AG20443 (cell line): ENCODE measurements around the gene LRRC53.

ENCODE experiments used
- DNase-seq: peaks from one replicate; pipeline ENCODE4 v3.0.0; 2012; ENCODE audit warnings: low spot score, mixed read lengths

LRRC53 gene, protein sequence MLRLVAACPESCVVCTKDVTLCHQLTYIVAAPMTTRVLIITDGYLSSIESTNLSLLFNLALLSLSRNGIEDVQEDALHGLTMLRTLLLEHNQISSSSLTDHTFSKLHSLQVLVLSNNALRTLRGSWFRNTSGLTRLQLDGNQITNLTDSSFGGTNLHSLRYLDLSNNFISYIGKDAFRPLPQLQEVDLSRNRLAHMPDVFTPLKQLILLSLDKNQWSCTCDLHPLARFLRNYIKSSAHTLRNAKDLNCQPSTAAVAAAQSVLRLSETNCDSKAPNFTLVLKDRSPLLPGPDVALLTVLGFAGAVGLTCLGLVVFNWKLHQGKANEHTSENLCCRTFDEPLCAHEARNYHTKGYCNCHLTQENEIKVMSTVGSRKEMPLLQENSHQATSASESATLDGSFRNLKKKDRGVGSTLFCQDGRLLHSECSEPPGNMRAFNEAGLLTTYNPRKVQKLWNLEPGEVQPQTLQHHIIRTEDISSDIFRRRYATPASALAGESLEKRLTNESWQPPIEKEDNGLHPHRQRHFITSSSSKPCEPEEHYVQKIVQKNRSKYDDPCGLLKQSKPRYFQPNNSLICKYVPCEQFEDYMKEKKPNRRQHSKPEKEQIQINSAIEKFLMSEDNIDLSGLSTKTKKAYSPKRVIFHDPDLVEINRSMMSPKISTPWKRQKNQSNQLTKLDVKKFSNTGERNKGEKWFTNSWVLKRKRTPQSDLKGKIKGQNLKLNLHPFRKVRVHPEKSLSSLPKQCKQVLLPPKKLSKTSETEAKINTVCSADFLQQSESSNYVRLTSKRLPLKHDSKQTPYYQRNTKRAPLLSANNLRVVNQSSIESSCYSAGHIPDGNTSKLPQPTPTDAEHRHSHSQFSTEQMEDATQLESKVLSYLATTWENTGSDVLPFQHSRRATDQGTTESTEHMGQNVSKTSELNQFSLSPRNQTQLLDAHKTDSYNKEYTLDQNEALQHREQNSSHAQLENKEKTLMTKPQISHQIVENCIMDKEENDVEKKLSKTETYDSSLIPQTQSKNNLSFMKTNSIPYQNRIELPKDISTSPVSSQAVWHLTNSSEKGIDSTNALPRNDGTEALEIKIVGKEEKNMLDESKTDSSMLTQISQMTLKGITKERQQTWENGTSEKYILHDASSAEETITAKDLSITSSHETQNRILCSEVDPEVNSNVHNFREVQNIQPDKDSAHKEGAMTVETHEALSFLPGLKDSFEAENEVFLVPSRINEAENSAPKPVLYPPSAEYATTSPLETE

DNA sequence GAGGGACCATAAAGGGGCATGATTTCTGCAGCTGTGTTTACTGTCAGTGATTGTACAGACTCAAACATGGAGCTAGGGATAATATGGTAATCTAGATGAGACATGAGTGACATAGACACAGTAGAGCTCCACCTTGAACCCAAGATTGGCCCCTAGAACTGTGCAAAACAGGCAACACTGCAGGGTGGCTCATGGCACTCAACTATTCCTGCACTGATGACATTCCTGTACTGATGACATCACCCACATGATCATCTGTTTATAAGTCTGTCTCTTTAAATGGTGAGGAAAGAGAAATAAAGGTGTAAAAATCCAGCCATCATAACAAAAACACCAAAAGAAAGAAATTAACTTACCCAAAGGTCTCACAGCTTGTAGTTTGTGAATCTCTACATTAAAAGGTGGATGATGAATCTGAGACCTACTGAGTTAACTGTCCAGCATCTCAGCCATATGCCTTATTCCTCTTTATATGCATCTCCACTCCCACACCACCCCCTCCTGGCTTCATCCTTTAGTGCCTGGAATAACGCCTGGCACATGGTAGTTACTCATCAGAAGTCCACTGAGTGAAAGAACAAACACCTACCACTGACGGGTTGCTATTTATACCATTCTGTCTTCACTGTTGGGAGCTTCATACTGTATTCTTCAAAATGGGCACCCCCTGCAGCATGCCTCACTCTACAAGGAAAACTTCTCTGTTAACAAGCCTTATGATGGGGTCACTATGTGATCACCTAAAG lies at the start of gene LRRC53:
LRRC53 (minus strand) TSS at position 442 of the 746 bp plus-strand sequence. CDS start 29,262 bp downstream, outside the sequence.
- DNase-seq: no peak

- no peak for DNase-seq
Observed at GRCh38 chr1:74549932-74550331, 37.5 kb upstream of the LRRC53 start.

DNA sequence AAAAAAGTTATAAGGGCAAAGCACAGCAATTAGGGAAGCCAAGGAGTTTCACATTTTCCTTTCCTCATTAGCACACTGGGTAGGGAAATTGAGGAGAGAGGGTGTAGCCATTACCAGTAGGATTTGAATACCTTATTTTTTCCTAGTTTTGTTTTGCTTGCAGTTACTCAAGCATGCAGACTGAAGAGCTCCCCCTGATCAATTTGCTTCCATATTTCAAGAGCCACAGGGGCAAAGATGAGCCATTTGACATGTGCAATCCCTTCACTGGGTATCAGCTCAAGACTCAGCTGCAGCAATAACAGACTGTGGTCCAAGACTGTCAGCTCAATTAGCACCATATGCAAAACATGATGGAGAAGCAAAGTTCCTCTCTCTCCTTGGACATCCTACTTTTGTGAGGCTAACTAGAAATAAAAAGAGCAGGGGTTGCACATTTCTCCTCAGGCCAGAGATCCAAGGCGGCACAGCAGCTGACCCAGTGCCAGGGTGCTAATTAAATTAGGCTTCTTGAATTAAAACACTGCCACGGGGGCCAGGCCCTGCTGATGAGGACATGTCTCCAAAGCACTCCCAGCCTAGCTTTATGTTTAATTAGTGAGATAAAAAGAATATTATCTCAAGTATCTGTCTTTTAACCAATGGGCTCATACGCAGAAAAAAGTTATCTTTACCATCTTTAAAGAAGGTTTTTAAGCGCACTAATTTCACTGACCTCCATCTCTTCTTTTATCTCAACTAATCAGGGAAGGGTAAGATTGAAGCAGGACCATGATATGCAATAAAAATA lies 36.7 kb upstream of the LRRC53 start:
- DNase-seq: no peak

DNA sequence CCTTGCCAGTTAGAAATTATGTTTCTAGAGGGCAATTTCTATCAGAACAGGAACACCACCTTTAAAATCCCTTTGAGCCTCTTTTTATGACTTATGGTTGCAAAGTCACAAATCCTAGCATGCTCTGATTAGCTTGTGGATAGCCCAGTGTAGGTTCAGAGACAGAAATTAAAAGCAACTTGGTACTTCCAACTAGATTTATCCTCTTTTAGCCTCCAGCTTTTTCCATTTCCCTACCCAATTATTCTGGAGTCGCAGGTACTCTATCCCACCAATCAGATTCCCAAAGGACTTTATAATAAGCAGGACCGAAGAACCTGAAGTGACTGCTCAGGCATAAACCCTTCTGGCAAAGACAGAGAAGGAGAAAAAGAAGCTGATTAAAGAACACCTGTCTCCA lies 33.4 kb upstream of the LRRC53 start:
- DNase-seq: no peak

GRCh38 chr1:74534241-74534640 lies 21.8 kb upstream of the LRRC53 start:
- DNase-seq: peak; percentile 74

DNA sequence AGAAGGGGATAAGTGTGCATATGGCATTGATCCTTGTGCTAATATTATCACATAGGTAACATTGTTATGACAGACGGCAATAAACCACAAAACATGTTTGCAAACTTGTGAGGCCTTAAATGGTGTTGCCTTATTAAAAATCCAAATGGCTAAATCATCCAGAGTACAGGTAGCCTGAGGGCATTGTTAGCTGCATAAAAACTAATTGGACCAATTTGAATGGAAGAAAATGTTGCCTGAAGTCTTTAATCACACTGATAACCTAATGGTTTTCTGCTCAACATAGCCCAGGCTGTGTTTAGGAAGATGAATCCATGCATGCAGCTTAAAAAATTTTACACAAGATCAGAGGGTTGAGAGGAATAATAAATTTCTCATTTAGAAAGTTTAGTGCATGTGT lies 19.4 kb upstream of the LRRC53 start:
- DNase-seq: no peak

DNA sequence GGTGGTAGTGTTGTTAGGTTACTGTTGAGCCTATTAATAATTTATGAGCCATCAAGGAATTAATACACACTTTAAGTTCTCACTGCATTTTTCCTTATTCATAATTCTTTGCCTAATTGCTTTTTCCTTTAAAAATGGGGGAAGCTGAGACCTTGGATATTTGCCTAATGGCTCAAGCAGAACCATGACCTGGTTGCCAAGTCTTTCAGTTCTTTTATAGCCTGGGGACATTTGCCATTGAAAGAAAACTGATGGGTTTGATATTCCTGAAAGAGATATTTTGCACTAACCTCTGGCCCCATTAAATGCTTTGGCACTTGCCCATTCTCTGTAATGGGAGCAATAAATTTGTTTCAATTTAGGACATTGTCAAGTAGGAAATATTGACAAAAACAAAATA lies 18.5 kb upstream of the LRRC53 start:
- DNase-seq: no peak

DNA sequence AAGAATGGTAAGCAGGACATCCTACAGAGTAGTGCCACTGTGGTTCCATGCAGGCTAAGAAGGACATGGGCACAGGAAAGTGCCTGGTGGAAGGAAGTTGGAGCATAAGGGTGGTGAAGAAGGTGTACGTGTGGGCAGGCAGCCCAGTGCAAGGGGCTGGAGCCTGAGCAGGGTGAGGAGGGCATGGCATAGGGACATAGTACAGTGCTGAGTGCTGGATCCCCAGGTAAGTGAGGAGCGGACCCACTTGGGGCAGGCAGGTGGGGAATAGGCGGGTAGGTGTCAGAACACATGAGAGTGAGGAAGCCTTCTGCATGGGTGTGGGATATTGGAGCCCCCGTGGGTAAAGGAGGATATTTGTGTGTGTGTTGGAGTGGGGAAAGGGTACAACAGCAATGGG lies 15.7 kb upstream of the LRRC53 start:
- no peak for DNase-seq

DNA sequence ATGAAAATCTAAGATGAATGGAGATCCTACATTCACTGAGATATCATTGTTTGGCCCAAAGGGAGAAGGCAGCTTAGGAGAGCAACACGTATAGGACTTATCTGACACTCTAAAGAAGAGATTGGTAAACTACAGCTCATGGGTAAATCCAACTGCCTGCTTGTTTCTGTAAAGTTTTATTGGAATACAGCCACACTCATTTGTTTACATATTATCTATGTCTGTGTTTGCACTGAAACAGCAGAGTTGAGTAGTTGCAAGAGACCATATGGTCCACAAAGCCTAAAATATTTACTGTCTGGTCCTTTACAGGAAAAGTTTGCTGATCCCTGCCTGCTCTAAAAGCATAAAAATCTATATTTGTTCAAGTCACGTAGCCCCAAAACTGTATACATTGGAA lies 14.3 kb upstream of the LRRC53 start:
- DNase-seq: no peak

DNA sequence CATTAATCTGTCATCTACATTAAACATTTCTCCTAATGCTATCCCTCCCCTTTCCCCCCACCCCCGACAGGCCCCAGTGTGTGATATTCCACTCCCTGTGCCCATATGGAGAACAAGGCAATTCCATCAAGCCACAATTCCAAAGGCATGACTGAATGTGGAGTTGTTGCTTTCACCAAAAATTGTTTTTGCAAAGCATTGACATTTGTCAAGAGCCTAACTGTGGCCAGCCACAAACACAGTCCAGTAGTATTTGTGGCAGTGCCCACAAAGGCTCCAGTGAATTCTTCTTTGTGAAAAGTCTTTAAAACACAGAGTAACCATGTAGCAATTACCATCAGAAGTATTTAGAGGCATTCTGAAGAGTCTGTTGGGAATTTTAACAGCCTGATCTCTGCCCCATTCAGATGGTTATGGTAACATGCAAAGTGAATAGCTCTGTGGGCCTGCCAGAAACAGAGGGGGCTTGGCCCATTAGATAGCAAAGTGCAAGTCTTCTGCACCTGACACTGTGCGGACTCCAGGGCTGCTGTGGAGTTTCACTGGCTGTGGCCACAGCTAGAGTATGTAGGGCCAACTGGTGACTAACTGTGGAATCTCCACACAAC lies 11.6 kb upstream of the LRRC53 start:
- peak; percentile 19 for DNase-seq

DNA sequence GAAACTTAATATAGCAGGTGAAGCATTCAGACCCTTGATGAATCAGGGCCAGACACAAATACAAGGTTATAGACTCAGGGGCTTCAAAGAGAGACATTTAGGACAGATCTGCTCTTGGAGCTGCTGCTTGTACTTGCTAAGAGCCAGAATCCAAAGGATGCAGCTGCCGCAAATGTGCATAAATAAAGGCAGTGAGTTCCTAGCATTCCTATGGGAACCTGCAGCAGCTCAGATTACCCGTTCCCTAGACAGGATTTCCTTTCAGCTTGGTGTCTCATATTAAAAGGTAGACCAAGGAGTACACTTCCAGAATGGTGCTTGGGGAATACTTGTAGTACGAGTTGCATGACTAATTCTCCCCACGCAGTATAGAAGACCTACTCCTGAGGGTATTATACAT lies 9.7 kb upstream of the LRRC53 start:
- DNase-seq: no peak

DNA sequence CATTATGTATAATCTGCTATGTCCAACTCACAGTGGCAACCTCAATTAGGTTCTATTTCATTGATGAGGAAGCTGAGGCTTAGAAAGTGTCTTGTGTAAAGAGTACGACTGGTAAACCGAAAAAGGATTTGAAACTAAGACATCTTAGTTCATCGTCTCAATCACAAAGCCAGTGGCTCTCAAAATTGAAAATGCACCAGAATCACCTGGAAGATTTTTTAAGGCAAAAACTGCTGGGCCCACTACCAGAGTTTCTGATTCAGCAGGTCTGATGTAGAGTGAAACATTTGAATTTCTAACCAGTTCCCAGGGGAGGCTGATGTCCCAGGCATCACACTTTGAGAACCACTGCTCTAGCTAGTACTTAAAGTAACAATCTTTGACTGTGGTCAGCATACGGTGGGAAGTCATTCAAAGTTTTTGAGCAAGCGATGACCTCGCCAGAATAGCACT lies 5.2 kb upstream of the LRRC53 start:
- no peak for DNase-seq

DNA sequence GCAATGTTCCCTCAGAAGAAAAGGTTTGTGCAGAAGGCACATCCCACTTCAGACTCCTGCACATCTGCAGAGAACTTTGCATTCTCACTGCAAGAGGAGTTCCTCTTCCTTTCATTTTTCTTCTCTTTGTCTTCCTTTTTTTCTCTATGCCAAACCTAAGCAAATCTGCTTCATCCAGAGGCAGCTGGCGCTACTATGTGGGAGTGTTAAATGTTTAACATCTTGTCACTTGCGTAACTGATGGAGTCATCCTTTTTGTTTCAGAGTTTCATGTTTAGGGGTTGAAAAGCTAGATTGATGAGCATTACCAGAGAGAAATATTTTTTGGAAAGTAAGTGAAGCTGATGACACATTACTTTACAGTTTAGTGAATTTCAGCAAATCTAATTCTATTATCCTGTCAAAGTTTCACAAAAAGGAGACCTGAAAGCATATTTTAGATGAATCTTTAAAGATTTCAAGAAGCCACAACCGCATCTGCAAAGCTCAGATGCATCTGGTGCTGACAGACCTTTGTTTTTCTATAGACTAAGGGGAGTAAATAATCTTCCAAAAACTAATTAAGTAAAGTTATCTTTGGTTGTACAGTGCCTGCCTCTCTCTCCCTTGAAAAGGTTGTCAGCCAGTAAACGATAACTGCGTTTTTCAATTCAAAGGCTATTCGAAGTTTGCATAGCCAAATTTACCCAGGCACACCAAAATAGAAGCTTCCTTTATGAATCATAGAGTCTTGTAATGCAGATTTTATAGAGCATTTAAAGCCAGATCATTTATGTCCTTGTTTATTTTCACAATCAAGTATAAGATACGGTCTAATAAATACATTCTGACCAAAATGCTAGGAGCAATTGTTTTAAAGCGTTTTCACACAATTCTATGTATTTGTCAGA lies 1.2 kb upstream of the LRRC53 start:
- DNase-seq: peak; percentile 11

GRCh38 chr1:74508449-74508848 lies 4.0 kb downstream of the LRRC53 start:
- no peak for DNase-seq

DNA sequence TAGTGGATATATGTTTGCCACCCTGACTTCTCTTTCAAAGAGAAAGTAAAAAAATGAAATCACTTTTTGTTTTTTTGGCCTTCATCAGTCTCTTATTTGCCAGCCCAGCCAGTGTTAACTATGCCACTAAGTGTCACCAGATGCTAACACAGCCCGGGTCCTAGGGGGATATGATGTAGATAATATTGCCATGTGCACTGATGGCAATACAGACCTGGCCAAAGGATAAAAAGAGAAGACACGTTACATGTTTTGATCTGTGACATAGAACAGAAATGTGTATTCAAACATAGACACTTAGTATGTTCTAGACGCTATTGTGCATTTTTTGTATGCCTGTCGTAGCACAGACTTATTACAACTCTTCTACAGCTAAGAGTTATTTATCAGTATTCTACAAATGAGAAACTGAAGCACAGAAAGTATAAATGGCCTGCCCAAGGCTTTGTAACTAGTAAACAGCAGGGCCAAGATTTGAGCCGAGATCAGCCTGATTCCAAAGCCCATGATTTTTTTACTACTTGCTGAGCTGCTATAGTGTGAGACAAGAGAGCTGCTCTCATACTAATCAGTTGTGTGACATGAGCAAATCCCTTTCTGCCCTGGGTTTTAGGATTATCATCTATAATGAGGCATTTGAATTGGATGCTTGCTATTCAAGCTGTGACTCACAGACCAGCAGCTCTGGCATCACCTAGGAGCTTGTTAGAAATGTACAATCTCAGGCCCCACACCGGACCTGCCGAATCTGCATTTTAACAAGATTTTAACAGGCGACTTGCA lies 6.3 kb downstream of the LRRC53 start:
- DNase-seq: no peak

DNA sequence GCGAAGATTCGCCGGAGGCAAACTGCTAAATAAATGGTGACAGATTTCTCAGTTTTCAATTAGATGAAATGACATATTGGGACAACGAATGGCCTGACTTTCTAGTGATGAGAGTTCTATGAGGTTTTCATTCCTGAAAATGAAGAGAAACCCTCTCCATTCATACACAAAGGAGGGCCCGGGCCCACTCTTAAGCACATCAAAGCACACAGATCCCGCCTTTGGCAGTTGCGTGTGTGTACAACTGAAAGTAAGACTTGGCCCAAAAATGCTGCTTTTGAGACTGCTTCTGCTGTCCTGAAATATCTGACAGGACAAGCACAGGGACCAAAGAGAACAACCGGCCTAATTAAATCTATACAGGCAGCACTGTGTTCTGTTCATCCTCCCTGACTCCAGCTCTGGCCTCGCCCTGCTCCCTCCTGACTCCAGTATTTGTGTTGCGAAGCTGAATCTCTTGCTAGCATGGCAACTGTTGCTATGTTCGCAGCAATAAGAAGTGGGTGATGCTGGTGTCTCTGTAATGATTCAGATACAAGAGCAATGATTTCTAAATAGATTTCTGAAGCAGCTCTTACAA lies 7.4 kb downstream of the LRRC53 start:
- no peak for DNase-seq

- peak; percentile 52 for DNase-seq
Observed at GRCh38 chr1:74504125-74504932, 8.1 kb downstream of the LRRC53 start.
